ENCODE data around the gene LRP3.
"Not testable (repeated sequence)": the region's sequence is repeated elsewhere in the genome, so short reads cannot be mapped to it uniquely, and the experiment has no call there.

Gene LRP3

GRCh38 chr19:33161201-33161600, 32.9 kb upstream of the LRP3 start:
- no peak overlapping the region for H2BK12ac ChIP-seq (ENCODE audit: low read length in 2 of 2)
- H3K36me3 ChIP-seq (ENCODE audit: control insufficient read depth in 1 of 2, insufficient read depth in 2 of 2, low read depth in 1 of 2, low read length in 2 of 2): no peaks in the 10 kb centered on the region
- no peak overlapping the region for H3K4me3 ChIP-seq (ENCODE audit: insufficient read depth in 1 of 2, low read depth in 1 of 2, low read length in 2 of 2)
- H3K23ac ChIP-seq (ENCODE audit: low read length in 2 of 2): no peak overlapping the region
- no peak overlapping the region for H4K8ac ChIP-seq (ENCODE audit: low read length)
- H4K91ac ChIP-seq (ENCODE audit: low read length): no peak overlapping the region
- DNase-seq: no peak
- H2BK120ac ChIP-seq (ENCODE audit: low read depth, low read length): no peak overlapping the region
- WGBS: 93% methylated on average over 4 of the region's 4 CpGs
- H3K27ac ChIP-seq (ENCODE audit: low read length, poor library complexity, severe bottlenecking): no peak overlapping the region
- H3K4me1 ChIP-seq (ENCODE audit: control insufficient read depth, insufficient read depth, low read depth, low read length): no peaks in the 10 kb centered on the region
- no peak overlapping the region for H2BK5ac ChIP-seq (ENCODE audit: low read depth, low read length, poor library complexity, severe bottlenecking)
- no peak overlapping the region for H3K9ac ChIP-seq (ENCODE audit: low read length)
- H3K27me3 ChIP-seq (ENCODE audit: control insufficient read depth in 1 of 2, insufficient read depth in 1 of 2, low read length in 2 of 2): peaks cover 0 to 2% of the 10 kb centered on the region in 2 experiments
- H3K18ac ChIP-seq (ENCODE audit: low read depth in 1 of 2, low read length in 2 of 2): no peak overlapping the region
- H3K9me3 ChIP-seq (ENCODE audit: control insufficient read depth, low read length): no peaks in the 10 kb centered on the region
- H3K4ac ChIP-seq (ENCODE audit: low read depth in 1 of 2, low read length in 2 of 2): no peak overlapping the region
- H2BK15ac ChIP-seq (ENCODE audit: low read depth, poor library complexity, severe bottlenecking): no peak overlapping the region
- no peak overlapping the region for H2AFZ ChIP-seq (ENCODE audit: low read depth, low read length)
- H3K4me2 ChIP-seq (ENCODE audit: low read length, poor library complexity, severe bottlenecking): no peak overlapping the region
- H3K79me1 ChIP-seq (replicated peaks; ENCODE audit: low read length, poor library complexity, severe bottlenecking): peaks cover 1% of the 10 kb centered on the region
- H2AK5ac ChIP-seq (ENCODE audit: low read length, severe bottlenecking): no peak overlapping the region
- no peak overlapping the region for H3K14ac ChIP-seq (ENCODE audit: low read length in 2 of 2)

- no peaks in the 10 kb centered on the region for H3K36me3 ChIP-seq (ENCODE audit: control insufficient read depth in 1 of 2, insufficient read depth in 2 of 2, low read depth in 1 of 2, low read length in 2 of 2)
- H2BK15ac ChIP-seq (ENCODE audit: low read depth, poor library complexity, severe bottlenecking): no peak overlapping the region
- H4K91ac ChIP-seq (ENCODE audit: low read length): no peak overlapping the region
- no peak overlapping the region for H3K23ac ChIP-seq (ENCODE audit: low read length in 2 of 2)
- no peak overlapping the region for H2BK5ac ChIP-seq (ENCODE audit: low read depth, low read length, poor library complexity, severe bottlenecking)
- peaks cover 1% of the 10 kb centered on the region for H3K79me1 ChIP-seq (replicated peaks; ENCODE audit: low read length, poor library complexity, severe bottlenecking)
- H3K27ac ChIP-seq (ENCODE audit: low read length, poor library complexity, severe bottlenecking): no peak overlapping the region
- no peak overlapping the region for H3K18ac ChIP-seq (ENCODE audit: low read depth in 1 of 2, low read length in 2 of 2)
- H3K4ac ChIP-seq (ENCODE audit: low read depth in 1 of 2, low read length in 2 of 2): no peak overlapping the region
- no peak overlapping the region for H2AFZ ChIP-seq (ENCODE audit: low read depth, low read length)
- H3K4me3 ChIP-seq (ENCODE audit: insufficient read depth in 1 of 2, low read depth in 1 of 2, low read length in 2 of 2): no peak overlapping the region
- WGBS: 97% methylated on average over 3 of the region's 6 CpGs
- no peak overlapping the region for H2AK5ac ChIP-seq (ENCODE audit: low read length, severe bottlenecking)
- H3K4me1 ChIP-seq (ENCODE audit: control insufficient read depth, insufficient read depth, low read depth, low read length): no peaks in the 10 kb centered on the region
- no peak overlapping the region for H3K9ac ChIP-seq (ENCODE audit: low read length)
- H3K9me3 ChIP-seq (ENCODE audit: control insufficient read depth, low read length): no peaks in the 10 kb centered on the region
- H3K4me2 ChIP-seq (ENCODE audit: low read length, poor library complexity, severe bottlenecking): no peak overlapping the region
- H4K8ac ChIP-seq (ENCODE audit: low read length): no peak overlapping the region
- H3K14ac ChIP-seq (ENCODE audit: low read length in 2 of 2): no peak overlapping the region
- no peak overlapping the region for H2BK120ac ChIP-seq (ENCODE audit: low read depth, low read length)
- no peaks in the 10 kb centered on the region for H3K27me3 ChIP-seq (ENCODE audit: control insufficient read depth in 1 of 2, insufficient read depth in 1 of 2, low read length in 2 of 2)
- H2BK12ac ChIP-seq (ENCODE audit: low read length in 2 of 2): no peak overlapping the region
- DNase-seq: no peak
These were observed 30.6 kb upstream of the LRP3 start for GRCh38 chr19:33163481-33163880.

GRCh38 chr19:33166037-33166436, 28.1 kb upstream of the LRP3 start:
- H4K91ac ChIP-seq (ENCODE audit: low read length); H3K14ac ChIP-seq (ENCODE audit: low read length in 2 of 2); H4K8ac ChIP-seq (ENCODE audit: low read length); H3K9ac ChIP-seq (ENCODE audit: low read length); H2BK5ac ChIP-seq (ENCODE audit: low read depth, low read length, poor library complexity, severe bottlenecking); H3K18ac ChIP-seq (ENCODE audit: low read depth in 1 of 2, low read length in 2 of 2); H3K9me3 ChIP-seq (ENCODE audit: control insufficient read depth, low read length); H3K27ac ChIP-seq (ENCODE audit: low read length, poor library complexity, severe bottlenecking); DNase-seq; H3K36me3 ChIP-seq (ENCODE audit: control insufficient read depth in 1 of 2, insufficient read depth in 2 of 2, low read depth in 1 of 2, low read length in 2 of 2); H3K4me3 ChIP-seq (ENCODE audit: insufficient read depth in 1 of 2, low read depth in 1 of 2, low read length in 2 of 2); H2BK120ac ChIP-seq (ENCODE audit: low read depth, low read length); H3K4ac ChIP-seq (ENCODE audit: low read depth in 1 of 2, low read length in 2 of 2); H2BK15ac ChIP-seq (ENCODE audit: low read depth, poor library complexity, severe bottlenecking); H3K79me1 ChIP-seq (replicated peaks; ENCODE audit: low read length, poor library complexity, severe bottlenecking); H2AK5ac ChIP-seq (ENCODE audit: low read length, severe bottlenecking); H3K23ac ChIP-seq (ENCODE audit: low read length in 2 of 2); H2BK12ac ChIP-seq (ENCODE audit: low read length in 2 of 2); H2AFZ ChIP-seq (ENCODE audit: low read depth, low read length); H3K4me1 ChIP-seq (ENCODE audit: control insufficient read depth, insufficient read depth, low read depth, low read length); H3K27me3 ChIP-seq (ENCODE audit: control insufficient read depth in 1 of 2, insufficient read depth in 1 of 2, low read length in 2 of 2); H3K4me2 ChIP-seq (ENCODE audit: low read length, poor library complexity, severe bottlenecking): not testable (repeated sequence)
- 60% methylated on average over 6 of the region's 6 CpGs for WGBS

- Histone ChIP-seq H3K9ac (ENCODE audit: low read length) (no peak overlapping the region), H3K4me2 (ENCODE audit: low read length, poor library complexity, severe bottlenecking) (no peak overlapping the region), H3K9me3 (ENCODE audit: control insufficient read depth, low read length) (no peaks in the 10 kb centered on the region), H2AFZ (ENCODE audit: low read depth, low read length) (no peak overlapping the region), H3K23ac (ENCODE audit: low read length in 2 of 2) (no peak overlapping the region), H3K27me3 (ENCODE audit: control insufficient read depth in 1 of 2, insufficient read depth in 1 of 2, low read length in 2 of 2) (no peaks in the 10 kb centered on the region), H2BK12ac (ENCODE audit: low read length in 2 of 2) (no peak overlapping the region), H3K4ac (ENCODE audit: low read depth in 1 of 2, low read length in 2 of 2) (no peak overlapping the region), H4K8ac (ENCODE audit: low read length) (no peak overlapping the region), H2BK5ac (ENCODE audit: low read depth, low read length, poor library complexity, severe bottlenecking) (no peak overlapping the region), H3K14ac (ENCODE audit: low read length in 2 of 2) (no peak overlapping the region), H3K4me1 (ENCODE audit: control insufficient read depth, insufficient read depth, low read depth, low read length) (peaks cover 3% of the 10 kb centered on the region), H3K27ac (ENCODE audit: low read length, poor library complexity, severe bottlenecking) (no peak overlapping the region), H2AK5ac (ENCODE audit: low read length, severe bottlenecking) (no peak overlapping the region), H3K36me3 (ENCODE audit: control insufficient read depth in 1 of 2, insufficient read depth in 2 of 2, low read depth in 1 of 2, low read length in 2 of 2) (no peaks in the 10 kb centered on the region), H3K18ac (ENCODE audit: low read depth in 1 of 2, low read length in 2 of 2) (no peak overlapping the region), H2BK120ac (ENCODE audit: low read depth, low read length) (no peak overlapping the region), H2BK15ac (ENCODE audit: low read depth, poor library complexity, severe bottlenecking) (no peak overlapping the region), H3K79me1 (replicated peaks; ENCODE audit: low read length, poor library complexity, severe bottlenecking) (peaks cover 1% of the 10 kb centered on the region), H4K91ac (ENCODE audit: low read length) (no peak overlapping the region), H3K4me3 (ENCODE audit: insufficient read depth in 1 of 2, low read depth in 1 of 2, low read length in 2 of 2) (no peak overlapping the region)
- DNase-seq: no peak
- 100% methylated on average over 1 of the region's 1 CpG for WGBS
These were observed 26.7 kb upstream of the LRP3 start for GRCh38 chr19:33167438-33167837.

Data from mesenchymal stem cell (in vitro differentiated cells and primary cell).